NT2/D1 (cell line): ENCODE measurements around the gene TUBGCP2.

Experiments
- SUZ12 ChIP-seq: IDR thresholded peaks from 2 replicates; pipeline ENCODE4 v1.6.1; 2011; ENCODE audit not compliant: insufficient read length, insufficient read depth; ENCODE audit errors: extremely low read depth
- ZNF274 ChIP-seq: IDR thresholded peaks from 2 replicates; pipeline ENCODE4 v1.6.1; 2011; ENCODE audit warnings: mild to moderate bottlenecking, low read depth, low read length

- TF ChIP-seq SUZ12 (no peak), ZNF274 (no peak)
These were observed 44.2 kb downstream of the TUBGCP2 start for GRCh38 chr10:133264461-133264860.
